Measurements from ENCODE around the gene CREB3. TPM values are rescaled to one million over a fixed set of nuclear protein-coding genes. Genes with fewer than 3 reads are reported as not detected.

CREB3 gene
- total and polyA plus RNA-seq, 2 of the 4 experiments (the other 2 are of a cell fraction) = 60.7 to 106 TPM

DNA sequence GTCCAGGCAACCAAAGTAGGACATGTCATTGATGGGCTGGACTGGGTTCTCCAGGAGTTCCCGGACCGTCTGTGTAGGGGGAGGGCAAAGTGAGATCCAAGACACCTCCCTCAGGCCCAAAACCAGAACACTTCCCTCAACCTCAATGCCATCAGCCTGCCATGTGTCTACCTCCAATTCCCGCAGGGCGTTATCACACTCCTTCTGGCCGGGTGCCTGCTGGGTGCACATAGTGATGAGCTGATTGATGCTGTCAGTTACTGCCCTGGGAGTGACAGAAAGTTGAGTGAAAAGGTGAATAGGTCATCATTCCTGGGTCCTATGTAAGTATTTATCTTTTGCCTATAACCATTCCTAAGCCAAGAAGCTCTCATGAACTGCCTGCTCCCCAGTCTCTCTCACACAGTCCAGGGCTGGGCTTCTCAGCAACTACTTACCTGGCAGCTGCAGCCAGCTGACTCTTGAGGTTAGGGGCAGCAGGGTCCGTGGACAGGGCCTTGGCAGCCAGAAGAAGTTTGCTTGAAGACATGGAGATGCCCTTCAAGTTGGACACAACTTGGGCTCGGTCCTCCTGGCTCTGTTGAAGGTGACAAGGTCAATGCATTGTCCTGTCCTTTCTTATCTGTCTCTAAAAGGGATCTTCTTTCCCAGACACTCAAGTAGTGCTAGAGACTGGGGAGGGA, 21.5 kb upstream of the CREB3 start:
- H3K79me1 ChIP-seq (ENCODE audit: low read depth in 1 of 2, low read length in 2 of 2) = peaks cover 43 to 63% of the 10 kb centered on the region in 2 experiments
- H3K18ac ChIP-seq (ENCODE audit: low read depth, low read length) = no peak overlapping the region
- dilution Hi-C loops (cut with HindIII; ENCODE audit: low sequenced_read_pairs, unreplicated experiment) = no loop called here
- POLR2A ChIA-PET (ENCODE audit: unreplicated experiment) = no interaction called here
- no peak overlapping the region for H3K9ac ChIP-seq (ENCODE audit: low read depth, low read length)
- TSS peak; percentile 76 for BruUV-seq (replicated peaks)
- no peak for TF ChIP-seq SMC3 (IDR thresholded peaks at IDR 0.05; ENCODE audit: low read depth, low read length)
- no peak for TF ChIP-seq CEBPB (IDR thresholded peaks at IDR 0.05; ENCODE audit: low read depth, low read length)
- no peak for TF ChIP-seq RFX5 (IDR thresholded peaks at IDR 0.05; ENCODE audit: low read depth, low read length)
- no peak for TF ChIP-seq POLR2A (IDR thresholded peaks at IDR 0.05; ENCODE audit: low read depth, low read length)
- TF ChIP-seq, protein P1, sequence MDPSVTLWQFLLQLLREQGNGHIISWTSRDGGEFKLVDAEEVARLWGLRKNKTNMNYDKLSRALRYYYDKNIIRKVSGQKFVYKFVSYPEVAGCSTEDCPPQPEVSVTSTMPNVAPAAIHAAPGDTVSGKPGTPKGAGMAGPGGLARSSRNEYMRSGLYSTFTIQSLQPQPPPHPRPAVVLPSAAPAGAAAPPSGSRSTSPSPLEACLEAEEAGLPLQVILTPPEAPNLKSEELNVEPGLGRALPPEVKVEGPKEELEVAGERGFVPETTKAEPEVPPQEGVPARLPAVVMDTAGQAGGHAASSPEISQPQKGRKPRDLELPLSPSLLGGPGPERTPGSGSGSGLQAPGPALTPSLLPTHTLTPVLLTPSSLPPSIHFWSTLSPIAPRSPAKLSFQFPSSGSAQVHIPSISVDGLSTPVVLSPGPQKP (IDR thresholded peaks at IDR 0.05; ENCODE audit: borderline replicate concordance, low read depth, low read length) = no peak
- TF ChIP-seq, protein P2, sequence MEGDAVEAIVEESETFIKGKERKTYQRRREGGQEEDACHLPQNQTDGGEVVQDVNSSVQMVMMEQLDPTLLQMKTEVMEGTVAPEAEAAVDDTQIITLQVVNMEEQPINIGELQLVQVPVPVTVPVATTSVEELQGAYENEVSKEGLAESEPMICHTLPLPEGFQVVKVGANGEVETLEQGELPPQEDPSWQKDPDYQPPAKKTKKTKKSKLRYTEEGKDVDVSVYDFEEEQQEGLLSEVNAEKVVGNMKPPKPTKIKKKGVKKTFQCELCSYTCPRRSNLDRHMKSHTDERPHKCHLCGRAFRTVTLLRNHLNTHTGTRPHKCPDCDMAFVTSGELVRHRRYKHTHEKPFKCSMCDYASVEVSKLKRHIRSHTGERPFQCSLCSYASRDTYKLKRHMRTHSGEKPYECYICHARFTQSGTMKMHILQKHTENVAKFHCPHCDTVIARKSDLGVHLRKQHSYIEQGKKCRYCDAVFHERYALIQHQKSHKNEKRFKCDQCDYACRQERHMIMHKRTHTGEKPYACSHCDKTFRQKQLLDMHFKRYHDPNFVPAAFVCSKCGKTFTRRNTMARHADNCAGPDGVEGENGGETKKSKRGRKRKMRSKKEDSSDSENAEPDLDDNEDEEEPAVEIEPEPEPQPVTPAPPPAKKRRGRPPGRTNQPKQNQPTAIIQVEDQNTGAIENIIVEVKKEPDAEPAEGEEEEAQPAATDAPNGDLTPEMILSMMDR (conservative IDR thresholded peaks at IDR 0.05; ENCODE audit: low read depth, low read length) = no peak
- TF ChIP-seq NFE2L2 (IDR thresholded peaks at IDR 0.05; ENCODE audit: low read depth, low read length) = no peak
- 80% methylated on average over 1 of the region's 7 CpGs; no CpG with 5 or more reads in 1 of the 2 experiments for WGBS, 2 experiments (ENCODE audit: extremely low coverage in 2 of 2, insufficient read length in 1 of 2)
- ATAC-seq (ENCODE audit: low read depth) = no peak
- no peaks in the 10 kb centered on the region for H3K9me3 ChIP-seq (ENCODE audit: control insufficient read depth, insufficient read depth, low read length)
- no peak overlapping the region for H4K91ac ChIP-seq (ENCODE audit: insufficient read depth, low read depth, low read length)
- no peak overlapping the region for H2AFZ ChIP-seq (replicated peaks; ENCODE audit: low read length, poor library complexity)
- peaks cover 83% of the 10 kb centered on the region for H3K36me3 ChIP-seq (ENCODE audit: control insufficient read depth, insufficient read depth, low read length)
- H2BK15ac ChIP-seq (ENCODE audit: low read depth, low read length) = no peak overlapping the region
- H4K5ac ChIP-seq (ENCODE audit: low read depth, low read length) = no peak overlapping the region
- peaks cover 20% of the 10 kb centered on the region for H4K20me1 ChIP-seq (ENCODE audit: insufficient read depth, low read length)
- no peak overlapping the region for H3K4ac ChIP-seq (ENCODE audit: low read depth, low read length)
- no peak overlapping the region for H3K4me3 ChIP-seq (ENCODE audit: insufficient read depth, low read depth, low read length)
- H3K14ac ChIP-seq (replicated peaks; ENCODE audit: low read depth, low read length) = no peak overlapping the region
- H4K8ac ChIP-seq (ENCODE audit: low read depth in 2 of 2, low read length in 2 of 2) = no peak overlapping the region
- H3K4me2 ChIP-seq (ENCODE audit: low read depth, low read length) = no peak overlapping the region
- intact Hi-C loops (cut with micrococcal nuclease) = no loop called here
- H3K56ac ChIP-seq (ENCODE audit: extremely low read depth, insufficient read depth, low read length) = no peak overlapping the region
- no peak overlapping the region for H2BK20ac ChIP-seq (ENCODE audit: low read depth, low read length)
- no peak overlapping the region for H2AK5ac ChIP-seq (ENCODE audit: low read depth, low read length)
- no peaks in the 10 kb centered on the region for H3K27me3 ChIP-seq (ENCODE audit: control insufficient read depth, insufficient read depth, low read length)
- H2BK5ac ChIP-seq (ENCODE audit: low read depth, low read length, poor library complexity, severe bottlenecking) = no peak overlapping the region
- CTCF ChIA-PET = no interaction called here
- H3K27ac ChIP-seq (ENCODE audit: insufficient read depth, low read length) = no peak overlapping the region
- H3K9me1 ChIP-seq (ENCODE audit: insufficient read depth, low read length) = no peaks in the 10 kb centered on the region; the same call in none of the 2 replicates
- no peak overlapping the region for H2AK9ac ChIP-seq (replicated peaks; ENCODE audit: low read depth, low read length, poor library complexity)
- in situ Hi-C loops (cut with MboI; ENCODE audit: low sequenced_read_pairs) = no loop called here
- H3K23ac ChIP-seq (ENCODE audit: low read depth, low read length) = no peak overlapping the region
- H2BK120ac ChIP-seq (ENCODE audit: low read depth, low read length) = no peak overlapping the region
- no peaks in the 10 kb centered on the region for H3K4me1 ChIP-seq (ENCODE audit: control insufficient read depth, insufficient read depth, low read length)
- DNase-seq = no peak

Measured in IMR-90 (cell line).